ENCODE measurements around the gene DBNL. TPM values are rescaled to one million over a fixed set of nuclear protein-coding genes. Genes with fewer than 3 reads are reported as not detected.

Gene DBNL
- total and polyA plus RNA-seq, 7 donors, result 76.7 to 149 (median 91.9) TPM

- Histone ChIP-seq H3K27me3 (no peaks in the 10 kb centered on the region), H3K36me3 (no peaks in the 10 kb centered on the region), H3K9me3 (no peaks in the 10 kb centered on the region), H3K4me1 (peaks cover 0 to 21% (median 0%) of the 10 kb centered on the region in 4 donors), H3K4me3 (no peak overlapping the region), H3K27ac (peak overlapping the region in 1 of 4 donors; percentile 12)
- intact Hi-C loops (cut with DNase I), result no loop called here
- DNase-seq, result no peak
- WGBS, 2 donors, result 59 to 80% methylated on average over 2 of the region's 2 CpGs
- TF ChIP-seq, protein P1, sequence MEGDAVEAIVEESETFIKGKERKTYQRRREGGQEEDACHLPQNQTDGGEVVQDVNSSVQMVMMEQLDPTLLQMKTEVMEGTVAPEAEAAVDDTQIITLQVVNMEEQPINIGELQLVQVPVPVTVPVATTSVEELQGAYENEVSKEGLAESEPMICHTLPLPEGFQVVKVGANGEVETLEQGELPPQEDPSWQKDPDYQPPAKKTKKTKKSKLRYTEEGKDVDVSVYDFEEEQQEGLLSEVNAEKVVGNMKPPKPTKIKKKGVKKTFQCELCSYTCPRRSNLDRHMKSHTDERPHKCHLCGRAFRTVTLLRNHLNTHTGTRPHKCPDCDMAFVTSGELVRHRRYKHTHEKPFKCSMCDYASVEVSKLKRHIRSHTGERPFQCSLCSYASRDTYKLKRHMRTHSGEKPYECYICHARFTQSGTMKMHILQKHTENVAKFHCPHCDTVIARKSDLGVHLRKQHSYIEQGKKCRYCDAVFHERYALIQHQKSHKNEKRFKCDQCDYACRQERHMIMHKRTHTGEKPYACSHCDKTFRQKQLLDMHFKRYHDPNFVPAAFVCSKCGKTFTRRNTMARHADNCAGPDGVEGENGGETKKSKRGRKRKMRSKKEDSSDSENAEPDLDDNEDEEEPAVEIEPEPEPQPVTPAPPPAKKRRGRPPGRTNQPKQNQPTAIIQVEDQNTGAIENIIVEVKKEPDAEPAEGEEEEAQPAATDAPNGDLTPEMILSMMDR (IDR thresholded peaks at IDR 0.05), result no peak
- TF ChIP-seq EP300 (IDR thresholded peaks at IDR 0.05) (no peak), POLR2A (IDR thresholded peaks at IDR 0.05) (no peak), POLR2AphosphoS5 (IDR thresholded peaks at IDR 0.05) (no peak)
Observed at GRCh38 chr7:44094365-44094764, 49.9 kb downstream of the DBNL start.

DNA sequence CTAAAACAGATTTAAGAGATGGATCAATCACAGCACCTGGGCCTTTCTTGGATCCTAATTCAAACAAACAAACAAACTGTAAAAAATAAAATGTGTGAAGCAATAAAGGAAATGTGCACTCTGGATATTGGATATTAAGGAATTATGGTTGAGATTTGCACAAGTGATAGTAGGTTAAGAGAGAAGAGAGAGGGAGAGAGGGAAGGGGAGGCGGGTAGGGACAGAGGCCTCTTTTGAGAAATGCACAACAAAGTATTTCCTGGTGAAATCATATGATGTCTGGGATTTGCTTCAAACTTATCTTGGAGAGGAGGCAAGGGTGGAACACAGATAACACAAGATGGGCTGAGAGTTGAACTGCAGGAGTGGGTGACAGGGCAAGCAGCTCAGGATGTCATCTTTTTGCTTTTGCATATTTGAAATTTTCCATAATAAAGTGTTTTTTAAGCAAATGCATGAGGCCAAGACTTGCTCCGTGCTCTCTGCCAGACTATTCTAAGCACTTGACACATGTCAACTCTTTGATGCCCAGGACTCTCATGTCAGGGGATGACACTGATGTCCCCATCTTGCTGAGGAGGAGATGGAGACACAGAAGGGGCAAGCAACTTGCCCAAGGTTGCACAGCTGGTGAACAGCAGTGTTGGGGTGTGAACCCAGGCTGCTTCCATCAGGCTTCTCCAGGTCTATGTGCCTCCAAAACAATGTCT lies 50.5 kb downstream of the DBNL start:
- Histone ChIP-seq H3K27me3 (no peaks in the 10 kb centered on the region), H3K27ac (peak overlapping the region in 1 of 4 donors; percentile 12), H3K4me1 (peaks cover 0 to 18% (median 0%) of the 10 kb centered on the region in 4 donors), H3K4me3 (no peak overlapping the region), H3K9me3 (no peaks in the 10 kb centered on the region), H3K36me3 (no peaks in the 10 kb centered on the region)
- intact Hi-C loops (cut with DNase I), result no loop called here
- no peak for DNase-seq
- TF ChIP-seq POLR2A (IDR thresholded peaks at IDR 0.05) (no peak), POLR2AphosphoS5 (IDR thresholded peaks at IDR 0.05) (no peak), EP300 (IDR thresholded peaks at IDR 0.05) (no peak)
- TF ChIP-seq, protein P1 (IDR thresholded peaks at IDR 0.05), result no peak
- 71 to 79% methylated on average over 2 of the region's 2 CpGs for WGBS, 2 donors

DNA sequence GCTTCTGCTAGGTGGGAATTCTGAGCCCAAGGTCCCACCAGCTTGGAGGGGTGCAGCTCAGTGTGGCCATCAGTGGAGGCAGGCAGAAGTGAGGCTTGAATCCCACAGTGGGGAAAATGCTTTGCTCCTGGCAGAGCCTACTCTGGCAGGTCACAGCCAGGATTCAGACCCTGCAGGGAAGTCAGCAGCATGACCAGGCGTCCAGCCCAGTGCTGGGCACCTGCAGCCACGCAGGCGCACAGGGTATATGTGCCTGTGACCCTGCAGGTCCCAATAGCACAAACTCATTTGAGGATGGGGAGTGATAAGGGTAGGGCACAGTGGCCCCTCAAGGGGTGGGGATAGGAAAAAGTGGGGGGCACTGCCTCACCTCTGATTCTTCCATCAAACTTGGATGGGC lies 51.3 kb downstream of the DBNL start:
- no peak overlapping the region for H3K4me3 ChIP-seq
- no peaks in the 10 kb centered on the region for H3K9me3 ChIP-seq
- TF ChIP-seq POLR2A (IDR thresholded peaks at IDR 0.05) (no peak), POLR2AphosphoS5 (IDR thresholded peaks at IDR 0.05) (no peak), EP300 (IDR thresholded peaks at IDR 0.05) (no peak)
- TF ChIP-seq, protein P1 (IDR thresholded peaks at IDR 0.05), result no peak
- WGBS, 2 donors, result 94 to 97% methylated on average over 3 of the region's 3 CpGs
- intact Hi-C loops (cut with DNase I), result no loop called here
- H3K36me3 ChIP-seq, result no peaks in the 10 kb centered on the region
- peaks cover 0 to 12% (median 0%) of the 10 kb centered on the region in 4 donors for H3K4me1 ChIP-seq
- no peaks in the 10 kb centered on the region for H3K27me3 ChIP-seq
- DNase-seq, result no peak
- no peak overlapping the region for H3K27ac ChIP-seq

DNA sequence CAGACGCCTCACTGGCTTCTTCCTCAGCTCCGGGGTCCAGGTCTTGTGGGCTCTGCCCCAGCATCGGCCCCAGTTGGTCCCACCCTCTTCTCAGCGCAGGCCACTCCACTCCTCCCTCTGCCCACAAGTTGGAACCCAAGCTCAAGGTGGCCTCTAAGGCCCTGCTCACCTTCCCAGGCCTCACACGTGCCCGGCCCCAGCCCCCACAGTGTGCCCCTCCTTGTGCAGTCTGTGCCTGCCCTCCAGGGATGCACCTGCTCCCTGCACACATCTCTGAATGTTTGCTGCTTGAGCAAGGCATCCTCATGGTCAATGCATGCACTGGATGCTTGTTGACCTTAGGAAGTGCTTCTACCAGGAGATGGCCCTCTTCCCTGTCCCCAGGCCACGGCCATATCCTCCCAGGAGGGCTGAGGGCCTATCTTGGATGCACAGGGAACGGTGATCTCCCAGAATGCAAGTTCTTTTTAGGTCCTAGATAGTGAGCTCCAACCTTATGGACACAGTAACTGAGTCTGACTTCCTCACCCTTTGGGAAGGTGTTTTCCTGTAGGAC lies 51.9 kb downstream of the DBNL start:
- Histone ChIP-seq H3K9me3 (no peaks in the 10 kb centered on the region), H3K4me1 (peaks cover 0 to 12% (median 0%) of the 10 kb centered on the region in 4 donors), H3K27me3 (no peaks in the 10 kb centered on the region), H3K27ac (no peak overlapping the region), H3K4me3 (no peak overlapping the region), H3K36me3 (no peaks in the 10 kb centered on the region)
- TF ChIP-seq POLR2AphosphoS5 (IDR thresholded peaks at IDR 0.05), result no peak
- no peak for TF ChIP-seq EP300 (IDR thresholded peaks at IDR 0.05)
- TF ChIP-seq POLR2A (IDR thresholded peaks at IDR 0.05), result no peak
- TF ChIP-seq, protein P1 (IDR thresholded peaks at IDR 0.05), result no peak
- intact Hi-C loops (cut with DNase I), result no loop called here
- DNase-seq, result no peak
- 83 to 85% methylated on average over 8 of the region's 8 CpGs for WGBS, 2 donors
